ENCODE data around the gene IL17RA. TPM values are rescaled to one million over a fixed set of nuclear protein-coding genes. Genes with fewer than 3 reads are reported as not detected.

Gene IL17RA
- total RNA-seq, 1 experiment from 2014 or later, result 2.9 TPM

GRCh38 chr22:17157714-17158113 lies 72.9 kb downstream of the IL17RA start:
- DNase-seq (ENCODE audit: low spot score), result no peak

GRCh38 chr22:17158176-17158567 lies 73.4 kb downstream of the IL17RA start:
- DNase-seq (ENCODE audit: low spot score), result no peak

- DNase-seq (ENCODE audit: low spot score), result peak; percentile 71
Measured at GRCh38 chr22:17158568-17159503, 74.0 kb downstream of the IL17RA start, which contains the start of gene HDHD5. HDHD5 (minus strand) TSS chr22:17159277; CDS start chr22:17159251, 26 bp downstream.

- DNase-seq (ENCODE audit: low spot score), result peak; percentile 5
Measured at GRCh38 chr22:17159504-17159951, 74.7 kb downstream of the IL17RA start.

GRCh38 chr22:17161991-17162390 lies 77.2 kb downstream of the IL17RA start:
- DNase-seq (ENCODE audit: low spot score), result no peak

GRCh38 chr22:17162731-17163130 lies 77.9 kb downstream of the IL17RA start:
- DNase-seq (ENCODE audit: low spot score), result no peak

GRCh38 chr22:17164392-17165024 lies 79.7 kb downstream of the IL17RA start:
- DNase-seq (ENCODE audit: low spot score), result no peak

Other genes with a start within 250 kb of the IL17RA start
- not detected in 2 replicates for gene GAB4, start 76.8 kb upstream of the IL17RA start, total RNA-seq (2014; rRNA removed; shearing (Covaris generic))
- 0.27 TPM in 1 of 2 replicates, not detected in the other for gene TMEM121B, start 36.4 kb downstream of the IL17RA start, total RNA-seq (2014; rRNA removed; shearing (Covaris generic))
- gene HDHD5, start 74.3 kb downstream of the IL17RA start, total RNA-seq (2014; rRNA removed; shearing (Covaris generic)), result 23.6 and 26.5 TPM in 2 replicates
- 0.02 TPM in 1 of 2 replicates, not detected in the other for gene ADA2, start 134.4 kb downstream of the IL17RA start, total RNA-seq (2014; rRNA removed; shearing (Covaris generic))